Measurements from ENCODE around the gene HOXA5. TPM values are rescaled to one million over a fixed set of nuclear protein-coding genes. Genes with fewer than 3 reads are reported as not detected.

HOXA5 gene
- total RNA-seq, 1 experiment from 2014 or later = 10.3 TPM

DNA sequence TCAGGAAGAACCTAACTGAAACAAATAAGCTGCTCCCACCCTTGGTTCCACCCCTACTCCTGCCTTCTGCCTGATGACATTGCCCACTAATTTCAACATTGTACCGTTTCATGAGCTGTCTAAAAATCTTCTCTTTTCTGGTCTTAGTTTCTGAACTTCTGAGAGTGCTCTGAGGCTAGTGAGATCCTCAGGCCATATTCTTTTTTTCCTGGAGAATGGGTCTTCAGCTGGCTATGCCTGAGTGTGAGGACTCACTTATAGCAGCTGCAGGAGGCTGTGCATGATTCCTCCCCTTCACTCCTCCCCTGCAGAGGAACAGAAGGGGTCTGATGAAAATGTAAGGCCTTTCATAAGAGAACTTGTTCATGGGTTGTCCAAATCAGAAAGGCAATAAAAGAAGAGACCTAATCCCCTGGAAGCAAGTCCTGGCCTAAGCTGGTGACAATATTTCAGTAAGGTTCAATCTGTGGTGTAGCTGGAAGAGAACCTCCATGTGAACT is 24.0 kb downstream of the HOXA5 start:
- in situ Hi-C loops (cut with HindIII; ENCODE audit: low pct_unique_long_range_greater_than_20kb, low sequenced_read_pairs) = no loop called here
- no peak for DNase-seq (ENCODE audit: low read depth, low spot score)

DNA sequence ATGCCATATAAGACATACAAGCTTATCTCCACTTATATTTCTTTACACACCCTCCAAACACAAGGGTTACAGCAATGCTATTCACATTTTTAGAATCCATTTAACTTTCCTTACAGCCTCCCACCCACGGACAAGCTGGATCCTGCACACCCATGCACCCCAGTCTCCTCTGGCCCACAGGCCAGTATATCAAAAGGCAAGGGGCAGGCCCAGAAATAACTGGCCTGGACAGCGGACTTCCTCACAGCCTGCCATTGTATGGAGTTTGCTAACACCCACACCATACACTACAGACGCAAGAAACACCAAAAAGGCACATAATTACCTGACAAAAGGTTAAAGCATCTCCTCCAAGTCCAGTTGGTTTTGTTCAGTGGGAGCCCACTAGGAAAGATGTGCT is 24.9 kb downstream of the HOXA5 start:
- no peak for DNase-seq (ENCODE audit: low read depth, low spot score)
- in situ Hi-C loops (cut with HindIII; ENCODE audit: low pct_unique_long_range_greater_than_20kb, low sequenced_read_pairs) = no loop called here

DNA sequence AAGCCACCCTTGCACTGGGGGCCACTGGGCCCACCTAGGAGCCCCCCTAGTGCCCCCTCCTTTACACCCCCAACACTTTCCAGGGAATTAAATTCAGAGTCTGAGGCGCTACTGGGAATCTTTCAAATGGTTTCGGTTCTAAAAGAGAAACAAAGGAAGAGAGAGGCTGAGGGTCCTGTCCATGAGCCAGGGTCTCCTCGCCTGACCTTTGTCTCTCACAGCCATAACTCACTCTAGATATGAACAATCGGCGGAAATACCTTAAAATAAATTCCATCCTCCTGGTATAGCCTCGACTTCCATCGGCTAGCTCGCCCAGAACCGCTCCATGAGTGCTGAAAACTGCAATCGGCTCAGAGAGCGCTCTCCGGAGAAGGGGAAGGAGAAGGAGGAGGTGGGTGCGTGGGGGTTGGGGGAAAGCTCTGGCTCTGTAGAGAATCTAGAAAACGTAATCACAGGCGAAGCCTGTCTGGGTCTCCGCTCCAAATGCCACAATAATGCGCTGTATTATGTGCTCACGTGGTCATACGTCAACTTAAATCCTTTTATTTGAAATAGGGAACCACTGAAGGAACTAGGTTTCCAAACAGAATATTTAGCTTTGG is 25.5 kb downstream of the HOXA5 start:
- in situ Hi-C loops (cut with HindIII; ENCODE audit: low pct_unique_long_range_greater_than_20kb, low sequenced_read_pairs) = no loop called here
- DNase-seq (ENCODE audit: low read depth, low spot score) = no peak

DNA sequence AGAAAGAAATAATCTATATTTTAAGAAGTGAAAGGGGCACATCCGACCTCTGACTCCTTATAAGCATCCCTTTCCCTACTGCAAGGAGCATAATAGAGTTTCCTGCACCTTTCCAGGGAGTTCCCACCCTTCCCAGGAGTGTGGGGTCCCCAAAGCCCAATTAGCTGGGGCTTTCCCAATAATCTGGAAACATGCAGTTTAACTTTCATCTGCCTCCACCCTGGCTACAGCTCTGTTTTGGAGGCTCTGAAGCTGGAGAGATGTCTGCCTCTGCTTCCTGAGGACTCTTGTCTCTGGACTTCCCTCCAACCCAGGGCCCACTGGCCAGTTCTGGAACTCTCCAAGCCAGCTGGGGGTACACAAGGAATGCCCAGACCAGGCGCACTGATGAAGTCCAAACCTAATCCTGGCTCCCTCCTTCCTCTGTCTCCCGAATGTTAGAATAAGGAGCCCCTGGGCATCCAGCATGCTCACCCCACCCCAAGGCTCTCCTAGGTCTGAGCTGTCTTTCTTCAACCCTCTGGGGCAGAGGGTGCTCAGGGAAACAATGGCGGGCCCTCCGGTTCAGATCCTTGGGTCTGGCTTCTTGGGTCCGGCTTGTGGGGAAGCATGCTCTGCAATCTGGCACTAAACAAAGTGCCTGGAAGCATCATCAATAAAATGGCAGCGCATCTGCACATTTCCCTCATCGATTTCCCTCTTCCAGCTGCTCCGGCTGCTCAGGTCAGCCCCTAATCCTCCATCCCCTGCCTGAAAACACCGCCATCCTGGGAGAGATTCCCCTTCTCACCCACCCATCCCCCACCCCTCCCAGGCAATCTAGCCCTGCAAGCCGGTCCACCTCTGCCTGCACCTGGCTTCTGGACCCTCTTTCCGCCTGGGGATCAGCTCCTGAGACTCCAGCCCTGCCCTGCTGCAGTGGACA is 26.3 kb downstream of the HOXA5 start:
- no peak for DNase-seq (ENCODE audit: low read depth, low spot score)

DNA sequence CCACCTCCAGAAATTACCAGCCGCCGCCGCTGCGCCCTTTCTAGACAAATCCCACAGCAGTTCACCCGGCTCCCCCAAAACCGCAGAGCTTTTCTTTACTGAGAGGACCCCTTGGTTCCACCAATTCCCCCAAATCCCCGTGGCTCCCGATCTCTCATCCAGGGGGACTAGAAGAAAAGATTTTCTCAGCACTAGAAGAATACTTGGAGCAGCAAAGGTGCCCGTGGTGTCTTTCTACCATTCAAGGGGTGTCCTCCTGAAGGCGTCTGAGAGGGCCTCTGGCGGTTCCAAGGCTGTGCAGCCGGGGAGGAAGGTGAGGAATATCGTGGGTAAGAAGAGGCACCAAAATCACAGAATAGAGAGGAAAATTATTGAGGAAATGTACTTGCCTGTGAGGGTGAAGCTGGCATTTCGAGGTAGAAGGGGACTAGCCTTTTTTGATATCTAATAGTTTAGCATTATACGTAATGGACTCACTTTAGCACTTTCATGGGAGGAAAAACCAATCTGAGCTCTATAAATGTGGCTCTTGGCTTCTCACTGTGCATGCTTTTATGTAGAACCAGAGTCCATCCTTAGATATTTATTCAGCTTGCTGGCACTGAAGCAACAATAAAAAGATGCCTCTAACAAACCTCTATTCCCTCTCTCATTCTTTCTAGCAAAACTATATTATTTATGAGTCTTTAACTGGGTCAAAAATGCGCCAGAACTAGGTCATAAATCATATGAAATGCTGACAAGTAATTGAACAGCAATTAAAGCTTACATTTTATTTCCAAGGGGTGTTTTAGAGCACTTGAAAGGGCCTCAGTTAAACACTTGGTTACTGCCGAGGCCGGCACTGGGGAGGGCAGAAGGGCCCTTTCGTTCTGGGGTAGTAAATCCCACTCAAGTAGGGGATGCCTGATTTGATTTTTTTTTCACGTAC is 27.2 kb downstream of the HOXA5 start:
- DNase-seq (ENCODE audit: low read depth, low spot score) = no peak
- in situ Hi-C loops (cut with HindIII; ENCODE audit: low pct_unique_long_range_greater_than_20kb, low sequenced_read_pairs) = no loop called here

More for the DNA sequence above, 26.3 kb downstream of the HOXA5 start:
- in situ Hi-C loops (cut with HindIII; ENCODE audit: low pct_unique_long_range_greater_than_20kb, low sequenced_read_pairs) = no loop called here

DNA sequence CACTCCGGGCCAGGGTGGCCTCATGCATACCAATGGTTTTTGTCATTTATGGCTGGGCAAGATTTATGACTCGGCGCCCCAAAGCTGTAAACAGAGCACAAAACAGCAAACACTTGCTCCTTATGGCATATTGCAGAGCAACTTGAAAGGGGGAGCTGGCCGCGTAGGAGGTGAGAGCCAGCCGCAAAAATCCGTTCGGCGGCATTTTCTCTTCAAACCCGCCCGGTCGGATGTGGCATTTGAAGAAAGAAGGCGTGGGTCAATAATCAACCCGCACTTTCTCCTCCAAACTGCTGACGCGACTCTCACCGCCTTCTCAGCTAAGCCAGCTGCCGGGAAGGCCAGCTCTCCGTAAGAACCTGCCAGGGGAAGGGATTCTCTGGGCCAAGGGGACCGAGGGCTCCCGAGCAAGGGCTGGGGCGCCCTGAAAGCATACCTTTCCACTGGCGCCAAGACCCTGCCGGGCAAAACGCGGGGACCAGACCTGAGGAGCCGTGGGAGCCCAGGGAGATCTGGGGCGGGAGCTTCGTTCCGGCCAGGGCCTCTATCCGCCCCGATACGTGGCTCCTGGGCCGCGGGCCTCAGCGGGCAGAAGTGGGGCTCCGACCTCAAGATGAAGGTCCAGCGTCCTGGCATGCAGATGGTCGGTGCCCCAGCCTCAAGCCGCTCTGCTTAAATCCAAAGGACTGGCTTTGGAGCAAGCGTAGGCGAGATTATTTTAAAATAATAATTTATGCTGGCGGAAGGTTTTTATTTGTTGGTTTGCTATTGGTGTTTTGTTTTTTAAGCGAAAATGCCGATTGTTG is 28.1 kb downstream of the HOXA5 start:
- in situ Hi-C loops (cut with HindIII; ENCODE audit: low pct_unique_long_range_greater_than_20kb, low sequenced_read_pairs) = no loop called here
- no peak for DNase-seq (ENCODE audit: low read depth, low spot score)

DNA sequence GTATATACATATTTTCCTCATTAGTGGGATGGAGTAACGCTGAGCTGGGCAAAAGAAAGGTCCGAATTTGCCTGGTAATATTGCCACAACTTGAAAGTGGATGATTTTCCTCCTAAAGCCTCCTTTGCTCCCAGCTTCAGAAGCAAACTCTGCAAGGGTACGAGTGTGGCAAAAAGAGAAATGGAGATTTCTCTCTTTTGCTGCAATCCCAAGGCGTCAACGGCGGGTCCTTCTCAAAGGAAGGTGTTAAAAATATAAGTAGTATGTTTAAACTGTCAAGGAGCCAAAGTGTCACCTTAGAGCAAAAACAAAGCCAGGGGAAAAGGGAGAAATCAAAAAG is 28.6 kb downstream of the HOXA5 start:
- in situ Hi-C loops (cut with HindIII; ENCODE audit: low pct_unique_long_range_greater_than_20kb, low sequenced_read_pairs) = no loop called here
- DNase-seq (ENCODE audit: low read depth, low spot score) = no peak

DNA sequence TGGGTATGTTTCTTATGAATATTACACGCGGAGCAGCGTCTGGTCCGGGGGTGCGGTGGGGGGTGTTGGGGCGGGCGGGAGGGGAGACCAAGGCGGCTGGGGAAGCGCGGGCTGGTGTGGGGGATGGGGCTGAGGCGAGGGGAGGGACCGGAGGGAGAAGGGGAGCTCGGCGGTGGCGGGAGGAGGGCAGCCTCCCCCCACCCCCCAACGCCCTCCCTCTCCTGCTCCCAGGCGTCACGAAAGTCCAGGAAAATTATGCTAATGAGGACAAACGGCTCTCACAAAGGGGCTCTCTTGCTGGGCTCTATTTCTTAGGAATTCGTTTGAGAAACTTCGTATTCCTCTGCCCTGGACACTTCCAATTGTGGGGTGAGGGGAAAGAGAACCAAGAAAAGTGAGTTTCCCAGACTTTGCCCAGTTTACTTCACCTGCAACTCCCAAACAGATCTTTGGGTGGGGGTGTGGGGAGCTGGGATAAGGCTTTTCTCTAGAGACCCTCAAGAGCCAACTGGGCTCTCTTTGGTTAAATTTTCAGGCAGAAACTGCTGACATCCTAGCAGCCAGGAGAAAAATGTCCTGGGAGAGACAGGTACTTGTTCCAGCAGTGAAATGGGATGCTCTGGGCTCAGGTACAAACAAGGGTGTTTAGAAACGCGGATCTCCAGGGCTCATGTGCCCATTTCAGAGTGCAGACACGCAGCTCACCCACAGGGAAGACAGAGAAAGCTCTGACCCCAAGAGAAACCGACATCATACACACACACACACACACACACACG is 29.3 kb downstream of the HOXA5 start:
- peak; percentile 65 for DNase-seq (ENCODE audit: low read depth, low spot score)
- in situ Hi-C loops (cut with HindIII; ENCODE audit: low pct_unique_long_range_greater_than_20kb, low sequenced_read_pairs) = no loop called here

DNA sequence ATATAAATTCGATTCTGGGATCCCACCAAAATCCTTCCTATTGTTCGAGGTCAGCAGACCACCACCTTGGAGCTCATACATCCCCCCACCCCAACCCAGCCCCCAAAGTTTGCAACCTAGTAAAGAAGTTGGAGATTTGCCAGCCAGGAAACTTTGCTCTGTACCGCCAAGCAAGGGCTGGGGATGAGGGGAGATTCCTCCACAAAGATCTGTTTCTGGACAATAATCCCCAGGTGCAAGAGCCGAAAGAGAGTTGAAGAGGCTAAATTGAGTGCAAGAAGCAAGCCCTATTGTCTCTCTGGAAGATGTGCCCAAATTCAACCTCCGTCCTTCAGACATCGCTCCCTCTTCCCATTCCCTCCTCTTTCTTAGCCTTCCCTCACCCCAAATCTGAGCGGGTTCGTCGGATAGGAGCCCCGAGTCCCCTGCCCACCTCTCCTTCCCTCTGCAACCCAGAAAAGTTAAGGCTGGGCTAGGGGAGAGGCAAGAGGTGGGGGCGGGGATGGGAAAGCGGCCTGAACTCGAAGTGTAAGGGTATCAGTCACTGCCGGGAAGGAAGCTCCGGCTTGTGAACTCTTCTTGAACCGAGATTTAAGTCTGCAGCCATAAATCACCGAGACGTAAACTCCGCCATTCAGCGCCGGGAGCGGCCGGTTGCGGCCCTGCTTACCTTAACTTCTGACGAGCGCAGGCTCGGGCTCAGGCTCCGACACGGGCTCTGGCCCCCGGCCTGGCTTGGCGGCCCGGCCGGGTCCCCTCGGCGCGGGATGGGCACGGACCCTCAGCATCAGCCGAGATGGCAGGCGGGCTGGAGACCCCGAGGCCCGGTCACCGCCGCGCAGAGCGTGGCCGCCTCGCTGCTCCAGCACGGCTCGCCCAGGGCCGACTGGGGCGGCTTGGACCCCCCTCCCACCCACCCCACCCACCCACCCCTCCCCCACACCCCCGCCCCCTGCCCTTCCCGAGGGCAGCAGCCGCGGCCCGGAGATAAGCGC is 30.2 kb downstream of the HOXA5 start:
- peak; percentile 73 for DNase-seq (ENCODE audit: low read depth, low spot score)
- in situ Hi-C loops (cut with HindIII; ENCODE audit: low pct_unique_long_range_greater_than_20kb, low sequenced_read_pairs) = no loop called here

DNA sequence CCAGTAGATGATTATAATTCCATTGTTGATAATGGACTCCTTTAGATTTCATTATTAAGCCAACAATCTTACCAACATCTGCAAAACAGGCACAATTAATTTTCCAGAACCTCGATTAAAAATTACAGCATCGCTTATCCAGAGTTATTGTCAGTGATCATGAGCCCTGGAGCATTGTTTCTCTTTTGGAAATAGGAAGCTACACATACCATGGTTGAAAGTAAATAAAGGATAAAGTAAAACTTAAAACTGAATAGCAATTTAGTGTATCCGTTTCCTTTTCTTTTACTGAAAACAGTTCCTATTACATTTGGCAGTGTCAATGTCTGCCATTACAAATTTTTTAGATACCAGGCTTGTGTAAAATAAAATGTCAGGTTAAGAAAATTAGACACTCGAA is 31.1 kb downstream of the HOXA5 start:
- in situ Hi-C loops (cut with HindIII; ENCODE audit: low pct_unique_long_range_greater_than_20kb, low sequenced_read_pairs) = no loop called here
- DNase-seq (ENCODE audit: low read depth, low spot score) = no peak

DNA sequence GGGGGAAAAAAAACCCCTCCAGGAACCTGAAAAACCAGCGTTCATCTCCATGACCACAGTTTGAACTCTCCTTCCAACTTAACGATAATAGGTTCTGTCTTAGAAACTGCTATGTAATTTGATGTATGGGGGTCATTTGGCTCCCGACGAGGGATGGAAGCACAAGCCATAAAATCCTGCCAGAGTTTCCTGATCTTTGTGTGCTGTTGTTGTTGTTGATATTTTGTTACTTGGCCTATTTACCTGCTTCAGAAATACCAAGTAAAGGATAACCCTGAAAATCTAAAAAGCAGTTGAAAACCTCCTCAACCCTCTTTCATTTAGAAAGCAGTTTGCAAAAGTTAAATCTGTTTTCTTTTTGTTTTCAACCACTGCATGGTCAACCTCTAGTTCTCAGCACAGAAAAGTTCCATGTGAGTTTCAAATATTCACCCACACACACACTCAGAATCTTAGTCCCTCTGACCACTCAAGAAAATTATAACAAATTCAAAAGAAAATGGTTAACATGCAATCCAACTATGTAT is 31.7 kb downstream of the HOXA5 start:
- DNase-seq (ENCODE audit: low read depth, low spot score) = no peak
- in situ Hi-C loops (cut with HindIII; ENCODE audit: low pct_unique_long_range_greater_than_20kb, low sequenced_read_pairs) = no loop called here

DNA sequence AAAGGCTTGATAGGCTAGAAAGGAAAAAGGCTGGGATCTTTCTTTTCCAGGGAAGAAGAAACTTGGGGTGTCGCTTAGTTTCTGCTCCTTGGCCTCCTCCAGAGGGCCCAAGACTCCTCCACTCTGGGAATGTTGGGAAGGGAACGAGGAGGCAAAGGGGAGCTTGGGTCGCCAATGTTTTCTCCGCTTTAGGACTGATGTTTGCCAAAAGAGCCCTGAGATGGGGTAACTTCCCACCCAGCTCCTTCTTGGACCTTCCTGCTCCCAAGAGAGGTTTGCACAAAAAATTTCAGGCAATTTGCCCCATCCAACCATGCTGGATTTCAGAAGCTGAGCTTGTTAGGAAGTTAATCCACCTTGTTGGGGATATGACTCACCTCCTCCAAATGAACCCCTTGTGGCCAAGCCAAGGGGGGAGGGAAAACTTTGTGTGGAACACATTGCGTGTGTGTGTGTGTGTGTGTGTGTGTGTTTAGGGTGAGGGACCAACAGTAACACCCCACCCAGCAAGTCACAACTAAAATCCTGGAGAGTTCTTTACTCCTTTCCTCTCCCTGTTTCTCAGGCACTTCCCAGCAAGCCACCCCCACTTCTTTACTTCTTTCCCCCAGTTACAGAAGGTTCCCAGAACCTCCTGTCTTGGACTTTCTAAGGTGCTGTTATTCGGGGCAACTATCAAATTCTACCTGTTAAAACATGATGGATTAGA is 32.3 kb downstream of the HOXA5 start:
- in situ Hi-C loops (cut with HindIII; ENCODE audit: low pct_unique_long_range_greater_than_20kb, low sequenced_read_pairs) = no loop called here
- no peak for DNase-seq (ENCODE audit: low read depth, low spot score)

DNA sequence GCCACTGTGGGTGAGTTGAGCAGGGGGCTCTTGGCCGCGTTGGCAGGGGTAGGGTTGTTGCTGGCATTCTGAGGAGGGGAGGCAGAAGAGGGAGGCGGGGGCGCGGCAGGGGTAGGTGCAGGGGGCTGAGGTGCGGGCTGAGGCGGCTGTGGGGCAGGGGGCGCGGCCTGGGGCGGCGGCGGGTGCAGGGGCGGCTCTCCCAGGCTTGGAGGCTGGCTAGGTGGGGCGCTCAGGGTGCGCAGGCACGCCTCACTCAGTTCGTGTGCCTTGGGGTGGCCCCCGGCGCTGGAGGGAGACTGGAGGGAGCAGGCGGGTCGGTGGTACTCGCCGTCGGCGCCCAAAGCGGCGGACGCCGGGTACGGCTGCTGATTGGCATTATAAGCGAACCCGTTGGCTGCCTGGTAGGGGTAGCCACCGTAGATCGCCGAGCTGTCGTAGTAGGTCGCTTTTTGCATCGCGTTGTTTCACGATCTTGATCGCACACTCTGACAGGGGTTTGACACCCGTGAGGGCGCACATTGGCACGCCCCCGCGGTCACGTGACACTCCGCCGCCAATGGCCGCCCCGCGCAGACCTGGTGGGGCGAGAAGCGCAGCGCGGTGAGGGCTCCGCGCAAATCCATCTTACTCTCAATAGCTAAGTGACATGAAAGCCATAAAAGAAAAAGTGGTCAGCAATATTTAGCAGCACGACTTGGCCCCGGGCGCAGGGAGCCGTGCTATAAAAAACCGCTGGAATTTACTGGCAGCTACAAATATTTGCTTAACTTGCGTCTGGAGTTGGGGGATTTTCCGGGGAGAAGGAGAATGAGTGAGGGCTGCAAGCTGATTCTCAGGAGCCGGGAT is 33.1 kb downstream of the HOXA5 start:
- no peak for DNase-seq (ENCODE audit: low read depth, low spot score)
- in situ Hi-C loops (cut with HindIII; ENCODE audit: low pct_unique_long_range_greater_than_20kb, low sequenced_read_pairs) = no loop called here

Data from SK-MEL-5 (cell line).